GM12892 (cell line): Measurements from ENCODE around the gene ELL2.

Experiments
- POLR2A ChIP-seq: IDR thresholded peaks from 2 replicates; pipeline ENCODE4 v1.6.1; 2011; ENCODE audit warnings: low read depth, low read length, control low read depth
- POLR2AphosphoS5 ChIP-seq: IDR thresholded peaks from 2 replicates; pipeline ENCODE4 v1.6.1; 2011; ENCODE audit warnings: low read depth, low read length, control low read depth
- TAF1 ChIP-seq: IDR thresholded peaks from 2 replicates; pipeline ENCODE4 v1.6.1; 2011; ENCODE audit warnings: low read depth, mild to moderate bottlenecking, control low read depth, low read length, borderline replicate concordance

DNA sequence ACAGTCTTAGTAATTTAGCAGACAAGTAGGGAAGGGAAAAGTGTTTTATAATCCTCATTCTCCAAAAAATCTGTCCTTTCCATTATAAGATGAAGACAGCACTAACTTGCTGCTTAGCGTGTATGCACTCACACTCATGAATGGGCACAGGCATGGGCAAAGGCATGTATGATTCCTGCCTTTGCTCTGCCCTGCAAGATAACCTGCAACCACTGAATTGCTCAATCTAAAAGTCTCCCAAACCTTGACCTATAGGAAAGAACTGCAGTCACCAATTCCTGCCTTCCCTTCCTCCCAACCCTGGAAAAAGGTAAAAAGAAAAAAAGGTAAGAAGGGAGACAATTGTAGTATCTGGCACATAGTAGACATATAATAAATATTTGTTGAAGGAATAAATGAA, 40.8 kb downstream of the ELL2 start:
- TF ChIP-seq POLR2A (no peak), POLR2AphosphoS5 (no peak), TAF1 (no peak)
